ENCODE measurements around the gene SDK1.

The SDK1 gene

GRCh38 chr7:3598854-3599253 lies 297.8 kb downstream of the SDK1 start:
- DNase-seq: no peak

- DNase-seq: no peak
Observed at GRCh38 chr7:3605222-3605621, 304.2 kb downstream of the SDK1 start.

DNA sequence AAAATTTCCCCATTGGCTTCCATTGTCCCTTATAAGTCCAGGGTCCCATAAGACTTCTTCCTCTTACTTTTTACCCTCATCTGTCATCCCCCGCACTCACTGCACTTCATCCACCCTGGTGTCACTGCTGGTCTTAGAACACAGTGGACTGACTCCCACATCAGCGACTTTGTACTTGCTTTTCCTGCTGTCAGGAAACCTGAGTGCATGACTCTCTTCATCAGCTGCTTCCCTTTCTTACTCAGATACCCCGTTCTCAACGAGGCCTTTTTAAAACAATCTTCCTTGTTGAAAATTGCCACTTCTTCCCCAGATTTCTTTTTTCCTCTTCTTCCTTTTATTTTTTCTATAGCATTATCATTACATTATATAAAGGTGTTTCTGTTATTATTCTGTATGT lies 305.4 kb downstream of the SDK1 start:
- DNase-seq: no peak

DNA sequence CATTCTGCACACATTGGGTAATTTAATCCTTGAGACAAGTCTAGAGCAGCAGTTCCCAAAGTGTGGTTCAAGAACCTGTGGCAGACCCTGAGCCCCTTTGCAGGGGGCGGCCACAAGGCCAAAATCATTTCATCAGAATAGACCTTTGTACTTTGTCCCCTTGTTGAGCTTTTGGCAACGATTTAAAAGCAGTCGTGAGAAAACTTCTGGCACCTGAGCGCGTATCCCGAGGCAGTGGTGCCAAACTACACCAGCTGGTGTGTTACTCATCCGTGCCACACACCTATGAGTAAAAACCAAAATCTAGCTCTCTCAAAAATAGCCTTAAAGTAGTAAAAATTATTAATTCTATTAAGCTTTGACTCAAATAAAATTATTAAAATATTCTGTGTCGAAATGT lies 306.8 kb downstream of the SDK1 start:
- DNase-seq: no peak

DNA sequence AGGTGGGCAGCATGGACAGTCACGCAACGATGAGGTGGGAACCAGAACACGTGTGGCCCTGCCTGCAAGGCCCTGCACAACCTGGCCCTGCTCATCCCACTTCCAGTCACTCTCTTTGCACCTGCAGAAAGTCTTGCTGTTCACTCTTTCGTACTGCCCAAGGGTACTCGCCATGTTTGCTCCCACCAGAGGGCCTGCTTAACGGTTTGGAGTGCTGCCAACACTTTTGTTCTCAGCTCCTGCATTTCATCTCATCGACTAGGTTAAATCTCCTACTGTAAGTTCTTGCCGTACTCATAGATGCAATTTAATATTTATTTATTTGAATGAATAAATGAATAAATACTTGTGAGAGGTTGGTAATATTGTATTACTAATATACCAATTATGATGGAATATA lies 315.3 kb downstream of the SDK1 start:
- no peak for DNase-seq

DNA sequence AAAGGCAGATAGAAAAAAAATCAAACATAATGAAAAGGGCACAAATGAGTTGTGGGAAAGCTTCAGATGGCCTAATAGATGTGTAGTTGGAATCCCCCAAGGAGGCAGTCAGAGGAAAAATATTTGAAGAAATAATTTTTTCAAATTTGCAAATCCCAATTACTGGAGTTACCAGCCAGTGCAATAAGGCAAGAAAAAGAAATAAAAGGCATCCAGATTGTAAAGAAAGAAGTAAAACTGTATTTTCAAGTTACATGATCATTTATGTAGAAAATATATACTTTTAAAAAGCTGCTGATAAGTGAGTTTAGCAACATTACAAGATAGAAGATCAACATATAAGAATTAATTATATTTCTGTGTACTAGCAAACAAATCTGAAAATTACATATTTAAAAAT lies 329.0 kb downstream of the SDK1 start:
- DNase-seq: no peak

DNA sequence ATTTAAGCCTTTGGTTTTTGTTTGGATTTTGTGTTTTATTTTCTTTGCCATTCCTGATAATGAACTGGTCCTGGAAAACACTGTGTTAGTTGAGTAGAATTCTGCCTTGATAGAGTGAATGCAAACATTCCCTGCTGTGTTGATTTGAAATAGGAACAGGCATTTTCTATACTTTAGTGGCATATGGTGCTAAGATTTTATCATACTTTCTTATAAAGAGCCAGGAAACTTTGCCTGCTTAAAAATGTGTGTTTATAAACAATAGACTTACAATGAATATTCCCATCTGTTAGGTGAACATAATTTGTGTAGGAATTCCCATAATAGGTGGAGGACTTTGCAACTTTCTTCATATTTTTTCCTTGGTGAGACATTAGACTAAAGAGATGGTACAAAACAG lies 333.3 kb downstream of the SDK1 start:
- DNase-seq: no peak

- no peak for DNase-seq
Observed at GRCh38 chr7:3636131-3636860, 335.2 kb downstream of the SDK1 start.

- DNase-seq: no peak
Observed at GRCh38 chr7:3639253-3639652, 338.2 kb downstream of the SDK1 start.

DNA sequence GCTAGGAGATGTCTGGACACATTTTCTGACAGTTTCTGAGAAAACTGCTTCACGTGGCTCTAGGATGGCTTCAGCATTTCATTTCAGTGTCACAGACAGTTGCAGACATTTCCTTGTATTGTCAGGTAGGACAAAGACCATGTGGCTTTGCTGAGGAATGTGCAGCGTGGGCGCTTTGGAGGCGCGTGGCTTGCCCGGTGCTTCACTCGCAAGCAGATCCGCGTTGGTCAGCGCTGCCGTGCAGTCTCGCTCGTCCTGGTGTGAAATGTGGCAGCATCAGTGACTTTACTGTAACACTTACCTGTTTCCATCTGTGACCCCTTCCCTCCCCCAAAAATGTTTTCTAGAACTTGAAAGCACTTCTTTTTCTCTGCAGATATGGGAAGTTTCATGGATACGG lies 340.5 kb downstream of the SDK1 start:
- no peak for DNase-seq

DNA sequence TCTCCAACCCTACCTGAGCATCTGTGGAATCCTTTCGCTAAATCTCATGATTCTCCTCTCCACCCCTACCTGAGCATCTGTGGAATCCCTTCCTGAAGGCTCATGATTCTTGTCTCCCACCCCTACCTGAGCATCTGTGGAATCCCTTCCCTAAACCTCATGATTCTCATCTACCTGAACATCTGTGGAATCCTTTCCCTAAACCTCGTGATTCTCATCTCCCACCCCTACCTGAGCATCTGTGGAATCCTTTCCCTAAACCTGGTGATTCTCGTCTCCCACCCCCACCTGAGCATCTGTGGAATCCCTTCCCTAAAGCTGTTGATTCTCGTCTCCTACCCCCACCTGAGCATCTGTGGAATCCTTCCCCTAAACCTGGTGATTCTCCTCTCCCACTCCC lies 342.0 kb downstream of the SDK1 start:
- DNase-seq: no peak

- DNase-seq: no peak
Observed at GRCh38 chr7:3648276-3648675, 347.2 kb downstream of the SDK1 start.

DNA sequence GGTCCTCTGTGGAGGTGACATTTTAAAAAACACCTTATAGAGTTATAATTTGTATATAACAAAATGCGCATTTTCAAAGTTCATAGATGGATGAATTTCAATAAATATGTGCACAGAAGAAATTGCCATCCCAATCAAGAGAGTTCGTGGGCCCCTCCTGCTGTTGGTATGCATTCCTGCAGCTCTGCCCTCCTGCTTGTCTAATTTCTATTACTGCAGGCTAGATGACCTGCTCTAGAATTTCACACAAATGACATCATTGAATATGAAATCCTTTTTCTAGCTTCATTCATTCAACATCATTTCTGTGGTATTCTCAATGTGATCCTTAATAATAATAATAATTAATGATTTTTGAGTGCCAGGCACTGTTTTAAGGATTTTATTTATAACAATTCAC lies 348.2 kb downstream of the SDK1 start:
- DNase-seq: no peak

- no peak for DNase-seq
Observed at GRCh38 chr7:3649678-3650440, 348.8 kb downstream of the SDK1 start.

DNA sequence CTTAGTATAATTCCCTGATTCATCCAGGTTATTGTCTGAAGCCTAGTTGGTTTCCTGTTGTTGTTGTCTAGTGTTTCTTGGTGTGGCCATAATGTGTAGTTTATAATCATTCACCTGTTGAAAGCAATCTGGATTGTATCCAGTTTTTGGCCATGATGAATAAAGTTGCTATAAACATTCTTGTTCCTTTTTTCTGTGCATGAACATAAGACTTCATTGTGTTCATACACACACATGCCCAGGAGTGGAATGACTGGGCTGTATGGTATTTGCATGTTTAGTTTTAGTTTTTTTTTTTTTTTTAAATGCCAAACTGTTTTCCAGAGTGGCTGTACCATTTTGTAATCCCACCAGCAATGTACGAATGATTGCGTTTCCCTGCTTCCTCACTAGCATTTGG lies 349.8 kb downstream of the SDK1 start:
- DNase-seq: no peak

GRCh38 chr7:3655635-3656034 lies 354.6 kb downstream of the SDK1 start:
- no peak for DNase-seq

DNA sequence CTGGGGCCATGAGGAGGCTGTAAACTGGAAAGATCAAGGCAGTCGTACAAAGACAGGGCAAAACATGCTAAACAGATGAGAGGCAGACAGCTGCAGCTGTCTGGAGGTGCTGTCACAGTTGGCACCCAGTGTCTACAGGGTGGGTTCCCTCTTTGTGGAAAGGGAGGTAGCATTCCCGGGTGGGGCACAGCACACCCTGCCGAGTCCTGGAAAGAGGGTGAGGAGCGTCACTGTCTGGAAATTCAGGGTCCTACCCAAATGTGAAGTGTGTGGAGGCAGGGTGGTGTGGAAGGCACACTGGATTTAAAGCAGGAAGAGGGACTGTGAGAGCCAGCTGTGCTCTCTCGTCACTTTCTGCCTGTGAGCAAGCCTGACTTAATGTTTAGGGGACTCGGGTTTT lies 356.2 kb downstream of the SDK1 start:
- DNase-seq: no peak

DNA sequence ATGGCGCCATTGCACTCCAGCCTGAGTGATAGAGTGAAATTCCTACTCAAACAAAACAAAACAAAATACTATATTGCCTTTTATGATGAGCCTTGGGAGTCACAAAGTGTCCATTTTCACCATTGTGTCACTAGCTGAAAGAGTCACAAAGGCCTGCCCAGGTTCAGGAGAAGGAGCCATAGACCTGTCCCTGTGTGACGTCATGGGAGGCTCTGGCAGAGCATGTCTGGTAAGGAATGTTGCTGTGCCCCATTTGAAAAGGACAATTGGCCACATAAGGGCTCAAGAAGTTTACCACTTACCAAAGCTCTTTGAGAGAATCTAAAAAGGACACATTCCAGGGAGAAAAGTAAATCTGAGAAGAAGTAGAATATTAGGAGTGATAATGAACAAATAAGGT lies 367.7 kb downstream of the SDK1 start:
- no peak for DNase-seq

GRCh38 chr7:3670898-3671297 lies 369.8 kb downstream of the SDK1 start:
- no peak for DNase-seq

GRCh38 chr7:3673524-3673923 lies 372.5 kb downstream of the SDK1 start:
- peak; percentile 33 for DNase-seq

DNA sequence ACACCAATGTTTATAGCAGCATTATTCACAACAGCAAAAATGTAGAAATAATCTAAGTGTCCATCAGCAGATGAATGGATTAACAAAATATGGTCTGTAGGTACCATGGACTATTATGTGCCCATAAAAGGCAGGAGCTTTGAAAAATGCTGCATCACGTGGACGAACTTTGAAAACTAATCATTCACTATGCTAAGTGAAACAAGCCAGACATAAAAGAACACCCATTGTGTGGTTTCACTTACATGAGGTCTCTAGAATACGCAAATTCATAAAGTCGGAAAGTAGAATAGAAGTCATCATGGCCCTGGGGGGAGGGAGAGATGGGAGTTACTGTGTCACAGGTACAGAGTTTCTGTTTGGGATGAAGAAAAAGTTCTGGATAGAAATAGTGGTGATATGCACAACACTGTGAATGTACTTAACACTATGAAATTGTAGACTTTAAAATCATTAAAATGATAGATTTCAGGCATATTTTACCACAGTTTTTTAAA lies 377.3 kb downstream of the SDK1 start:
- no peak for DNase-seq

GRCh38 chr7:3682028-3682710 lies 381.1 kb downstream of the SDK1 start:
- no peak for DNase-seq

- no peak for DNase-seq
Observed at GRCh38 chr7:3683546-3684539, 382.8 kb downstream of the SDK1 start.
